Esophagus squamous epithelium (tissue), 4 donors: Measurements from ENCODE around the gene SEMA7A.

Experiments used
- POLR2A ChIP-seq, 4 donors: fragments of 450-650 bp; IDR thresholded peaks; one replicate each; pipeline ENCODE4 v1.6.1; 2017; ENCODE audit warnings: antibody characterized with exemption in 4 of 4, mild to moderate bottlenecking in 4 of 4, moderate library complexity in 3 of 4
- TF ChIP-seq, protein P1 (sequence below), 6 experiments: fragments of 450-650 bp in 4 of 6; fragments of 200-600 bp in 2 of 6; sonication (generic) in 2 of 6; IDR thresholded peaks; one replicate each; pipeline ENCODE4 v1.5.1; 2016 to 2019; ENCODE audit warnings: antibody characterized with exemption in 6 of 6, mild to moderate bottlenecking in 4 of 6, moderate library complexity in 4 of 6

- TF ChIP-seq, protein P1, sequence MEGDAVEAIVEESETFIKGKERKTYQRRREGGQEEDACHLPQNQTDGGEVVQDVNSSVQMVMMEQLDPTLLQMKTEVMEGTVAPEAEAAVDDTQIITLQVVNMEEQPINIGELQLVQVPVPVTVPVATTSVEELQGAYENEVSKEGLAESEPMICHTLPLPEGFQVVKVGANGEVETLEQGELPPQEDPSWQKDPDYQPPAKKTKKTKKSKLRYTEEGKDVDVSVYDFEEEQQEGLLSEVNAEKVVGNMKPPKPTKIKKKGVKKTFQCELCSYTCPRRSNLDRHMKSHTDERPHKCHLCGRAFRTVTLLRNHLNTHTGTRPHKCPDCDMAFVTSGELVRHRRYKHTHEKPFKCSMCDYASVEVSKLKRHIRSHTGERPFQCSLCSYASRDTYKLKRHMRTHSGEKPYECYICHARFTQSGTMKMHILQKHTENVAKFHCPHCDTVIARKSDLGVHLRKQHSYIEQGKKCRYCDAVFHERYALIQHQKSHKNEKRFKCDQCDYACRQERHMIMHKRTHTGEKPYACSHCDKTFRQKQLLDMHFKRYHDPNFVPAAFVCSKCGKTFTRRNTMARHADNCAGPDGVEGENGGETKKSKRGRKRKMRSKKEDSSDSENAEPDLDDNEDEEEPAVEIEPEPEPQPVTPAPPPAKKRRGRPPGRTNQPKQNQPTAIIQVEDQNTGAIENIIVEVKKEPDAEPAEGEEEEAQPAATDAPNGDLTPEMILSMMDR (IDR thresholded peaks at IDR 0.05), result peak; percentile 90 to 96 (median 94)
- no peak for TF ChIP-seq POLR2A (IDR thresholded peaks at IDR 0.05)
Observed at GRCh38 chr15:74382004-74382816, 51.5 kb downstream of the SEMA7A start.
